ENCODE data around the gene SCN11A. TPM values are rescaled to one million over a fixed set of nuclear protein-coding genes. Genes with fewer than 3 reads are reported as not detected.
"Not testable (repeated sequence)": the region's sequence is repeated elsewhere in the genome, so short reads cannot be mapped to it uniquely, and the experiment has no call there.

SCN11A gene
- total and polyA plus RNA-seq, 4 donors = 0.81 to 44.3 (median 0.95) TPM

DNA sequence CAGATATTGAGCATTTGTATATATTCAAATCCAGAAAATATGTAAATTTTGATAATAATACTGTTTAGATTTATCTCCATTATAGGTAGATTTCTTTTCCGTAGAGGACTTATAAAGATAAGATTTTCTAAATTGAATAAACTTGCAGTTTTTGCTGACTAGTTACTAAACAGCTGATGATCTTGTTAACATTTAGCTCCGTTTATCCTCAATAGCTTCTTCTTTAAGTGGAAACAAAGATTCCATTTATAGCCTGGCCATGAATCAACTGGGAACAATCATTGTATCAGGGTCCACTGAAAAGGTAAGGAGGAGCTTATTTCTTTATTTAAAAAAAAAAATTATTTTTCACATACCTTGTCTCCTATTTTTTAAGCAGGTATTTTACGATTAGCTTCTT lies 16.8 kb upstream of the SCN11A start:
- DNase-seq (ENCODE audit: low read depth in 4 of 6, low spot score in 6 of 6) = no peak
- WGBS (ENCODE audit: insufficient coverage) = no CpG with 5 or more reads among the region's 3 CpGs
- Histone ChIP-seq H3K27ac (ENCODE audit: low read depth, low read length) (no peak overlapping the region), H3K4me1 (ENCODE audit: control insufficient read depth, insufficient read depth, low read length) (no peaks in the 10 kb centered on the region), H3K9me3 (ENCODE audit: control insufficient read depth, insufficient read depth, low read length) (no peaks in the 10 kb centered on the region), H3K4me3 (ENCODE audit: low read depth, low read length) (no peak overlapping the region), H3K36me3 (ENCODE audit: control insufficient read depth, insufficient read depth, low read length) (peaks cover 13% of the 10 kb centered on the region), H3K27me3 (ENCODE audit: control insufficient read depth, insufficient read depth, low read length) (no peaks in the 10 kb centered on the region)

DNA sequence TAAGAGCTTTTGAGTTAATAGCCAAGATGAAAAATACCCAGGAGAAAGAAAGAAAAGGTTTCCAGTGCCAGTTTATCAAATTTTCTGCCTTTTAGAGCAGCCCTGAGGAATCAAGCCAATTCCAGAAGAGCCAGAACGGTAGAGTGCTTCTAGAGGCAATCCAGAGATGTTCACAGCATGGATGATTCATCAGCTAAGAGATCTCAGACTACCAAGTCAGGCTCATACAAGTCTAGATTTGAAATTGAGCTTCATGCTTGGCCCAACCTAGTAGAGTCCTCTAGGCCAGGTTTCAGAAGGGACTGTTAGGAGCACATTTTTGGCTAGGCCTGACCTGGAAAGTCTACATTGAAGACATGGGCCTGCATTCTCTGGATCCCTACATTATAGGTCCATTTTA lies 15.5 kb upstream of the SCN11A start:
- Histone ChIP-seq H3K27me3 (ENCODE audit: control insufficient read depth, insufficient read depth, low read length) (no peaks in the 10 kb centered on the region), H3K36me3 (ENCODE audit: control insufficient read depth, insufficient read depth, low read length) (peaks cover 13% of the 10 kb centered on the region), H3K9me3 (ENCODE audit: control insufficient read depth, insufficient read depth, low read length) (no peaks in the 10 kb centered on the region), H3K27ac (ENCODE audit: low read depth, low read length) (no peak overlapping the region), H3K4me1 (ENCODE audit: control insufficient read depth, insufficient read depth, low read length) (no peaks in the 10 kb centered on the region), H3K4me3 (ENCODE audit: low read depth, low read length) (no peak overlapping the region)
- no peak for DNase-seq (ENCODE audit: low read depth in 4 of 6, low spot score in 6 of 6)
- 83% methylated on average over 1 of the region's 1 CpG for WGBS (ENCODE audit: insufficient coverage)

DNA sequence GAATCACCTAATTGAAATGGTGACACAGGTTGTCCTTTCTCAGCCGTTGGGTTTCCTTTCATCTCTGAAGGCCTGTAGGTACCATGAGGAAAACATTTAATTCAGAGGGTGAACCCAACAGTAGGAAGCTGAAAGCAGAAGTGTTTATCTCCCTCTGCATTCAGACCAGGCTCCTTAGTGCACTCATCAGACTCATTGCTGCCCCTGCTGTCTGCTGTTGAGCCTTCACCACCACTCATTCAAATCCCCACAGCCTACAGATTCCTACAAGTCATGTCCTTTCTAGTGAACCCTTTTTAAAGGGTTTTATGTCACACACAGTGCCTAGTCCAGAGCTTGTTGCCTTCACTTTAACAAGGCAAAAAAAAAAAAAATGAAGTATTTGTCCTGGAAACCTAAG lies 13.5 kb upstream of the SCN11A start:
- Histone ChIP-seq H3K27me3 (ENCODE audit: control insufficient read depth, insufficient read depth, low read length) (no peaks in the 10 kb centered on the region), H3K27ac (ENCODE audit: low read depth, low read length) (no peak overlapping the region), H3K9me3 (ENCODE audit: control insufficient read depth, insufficient read depth, low read length) (no peaks in the 10 kb centered on the region), H3K4me1 (ENCODE audit: control insufficient read depth, insufficient read depth, low read length) (no peaks in the 10 kb centered on the region), H3K36me3 (ENCODE audit: control insufficient read depth, insufficient read depth, low read length) (peaks cover 10% of the 10 kb centered on the region), H3K4me3 (ENCODE audit: low read depth, low read length) (no peak overlapping the region)
- peak in 2 of 6 donors; percentile 28 for DNase-seq (ENCODE audit: low read depth in 4 of 6, low spot score in 6 of 6)
- WGBS (ENCODE audit: insufficient coverage) = 14% methylated on average over 1 of the region's 1 CpG

DNA sequence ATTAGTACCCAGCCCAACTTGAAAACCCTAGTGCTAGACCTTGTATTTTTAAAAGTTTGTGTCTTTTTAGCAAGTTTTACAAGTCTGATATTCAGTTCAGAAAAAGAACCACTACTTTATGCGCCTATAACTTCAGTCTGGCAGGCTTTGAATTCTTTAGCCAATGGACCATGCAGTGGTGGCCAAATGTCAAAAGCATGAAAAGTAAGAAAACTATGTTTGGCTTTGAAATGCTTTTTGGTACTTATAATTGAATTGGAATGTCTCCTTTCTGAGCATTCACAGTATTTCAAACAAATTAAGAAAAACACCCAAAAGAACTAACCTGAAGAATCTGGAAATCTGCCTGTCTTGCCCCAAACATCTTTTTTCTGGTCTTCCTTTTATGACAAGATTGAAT lies 12.9 kb upstream of the SCN11A start:
- DNase-seq (ENCODE audit: low read depth in 4 of 6, low spot score in 6 of 6) = no peak
- no peaks in the 10 kb centered on the region for H3K9me3 ChIP-seq (ENCODE audit: control insufficient read depth, insufficient read depth, low read length)
- peaks cover 10% of the 10 kb centered on the region for H3K36me3 ChIP-seq (ENCODE audit: control insufficient read depth, insufficient read depth, low read length)
- H3K27ac ChIP-seq (ENCODE audit: low read depth, low read length) = no peak overlapping the region
- H3K27me3 ChIP-seq (ENCODE audit: control insufficient read depth, insufficient read depth, low read length) = no peaks in the 10 kb centered on the region
- H3K4me1 ChIP-seq (ENCODE audit: control insufficient read depth, insufficient read depth, low read length) = no peaks in the 10 kb centered on the region
- no peak overlapping the region for H3K4me3 ChIP-seq (ENCODE audit: low read depth, low read length)
- WGBS (ENCODE audit: insufficient coverage) = no CpG with 5 or more reads among the region's 1 CpG

DNA sequence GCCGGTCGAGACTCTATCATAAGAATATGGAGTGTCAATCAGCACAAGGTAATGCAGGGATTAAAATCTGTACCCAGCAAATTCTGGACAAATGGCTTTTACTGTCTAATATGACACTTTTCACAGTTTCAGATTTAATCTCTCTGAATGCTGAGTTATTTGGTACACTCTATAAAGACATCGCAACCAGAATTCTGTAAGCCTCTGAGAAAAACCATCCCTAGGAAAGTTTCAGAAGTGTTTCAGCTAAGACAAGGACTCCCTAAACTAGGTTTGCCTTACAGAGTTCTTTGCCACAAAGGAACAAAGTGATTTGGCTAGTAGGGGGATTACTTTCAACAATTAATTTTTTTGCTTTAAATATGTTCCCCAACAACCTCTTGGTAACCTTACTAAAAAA lies 11.4 kb upstream of the SCN11A start:
- H3K27me3 ChIP-seq (ENCODE audit: control insufficient read depth, insufficient read depth, low read length) = no peaks in the 10 kb centered on the region
- H3K27ac ChIP-seq (ENCODE audit: low read depth, low read length) = no peak overlapping the region
- WGBS (ENCODE audit: insufficient coverage) = 100% methylated on average over 3 of the region's 3 CpGs
- no peaks in the 10 kb centered on the region for H3K4me1 ChIP-seq (ENCODE audit: control insufficient read depth, insufficient read depth, low read length)
- peaks cover 6% of the 10 kb centered on the region for H3K36me3 ChIP-seq (ENCODE audit: control insufficient read depth, insufficient read depth, low read length)
- no peak for DNase-seq (ENCODE audit: low read depth in 4 of 6, low spot score in 6 of 6)
- H3K9me3 ChIP-seq (ENCODE audit: control insufficient read depth, insufficient read depth, low read length) = no peaks in the 10 kb centered on the region
- H3K4me3 ChIP-seq (ENCODE audit: low read depth, low read length) = no peak overlapping the region

DNA sequence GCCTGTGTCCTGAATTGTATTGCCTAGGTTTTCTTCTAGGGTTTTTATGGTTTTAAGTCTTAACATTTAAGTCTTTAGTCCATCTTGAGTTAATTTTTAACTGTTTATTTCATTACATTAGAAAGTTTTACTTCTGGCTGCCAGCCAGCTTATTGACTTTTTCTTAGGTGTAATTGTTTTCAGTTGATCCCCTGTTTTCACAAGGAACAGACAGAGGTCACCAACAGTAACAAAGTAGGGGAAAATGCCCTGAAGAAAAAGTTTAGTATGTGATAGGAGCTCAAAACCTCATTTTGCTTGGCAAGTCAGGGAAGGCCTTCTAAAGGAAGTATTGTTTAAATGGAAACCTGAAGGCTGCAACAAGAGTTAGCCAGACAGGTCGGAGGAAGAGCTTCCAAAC lies 10.4 kb upstream of the SCN11A start:
- no peak for DNase-seq (ENCODE audit: low read depth in 4 of 6, low spot score in 6 of 6)
- Histone ChIP-seq H3K27ac (ENCODE audit: low read depth, low read length) (no peak overlapping the region), H3K4me1 (ENCODE audit: control insufficient read depth, insufficient read depth, low read length) (no peaks in the 10 kb centered on the region), H3K36me3 (ENCODE audit: control insufficient read depth, insufficient read depth, low read length) (peaks cover 3% of the 10 kb centered on the region), H3K27me3 (ENCODE audit: control insufficient read depth, insufficient read depth, low read length) (no peaks in the 10 kb centered on the region), H3K9me3 (ENCODE audit: control insufficient read depth, insufficient read depth, low read length) (no peaks in the 10 kb centered on the region), H3K4me3 (ENCODE audit: low read depth, low read length) (no peak overlapping the region)
- 43% methylated on average over 1 of the region's 1 CpG for WGBS (ENCODE audit: insufficient coverage)

DNA sequence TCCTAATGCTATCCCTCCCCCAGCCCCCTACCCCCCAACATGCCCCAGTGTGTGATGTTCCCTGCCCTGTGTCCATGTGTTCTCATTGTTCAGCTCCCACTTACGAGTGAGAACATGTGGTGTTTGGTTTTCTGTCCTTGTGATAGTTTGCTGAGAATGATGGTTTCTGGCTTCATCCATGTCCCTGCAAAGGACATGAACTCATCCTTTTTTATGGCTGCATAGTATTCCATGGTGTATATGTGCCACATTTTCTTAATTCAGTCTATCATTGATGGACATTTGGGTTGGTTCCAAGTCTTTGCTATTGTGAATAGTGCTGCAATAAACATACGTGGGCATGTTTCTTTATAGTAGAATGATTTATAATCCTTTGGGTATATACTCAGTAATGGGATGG lies 9.5 kb upstream of the SCN11A start:
- H3K27ac ChIP-seq (ENCODE audit: low read depth, low read length); H3K4me1 ChIP-seq (ENCODE audit: control insufficient read depth, insufficient read depth, low read length); DNase-seq (ENCODE audit: low read depth in 4 of 6, low spot score in 6 of 6); H3K36me3 ChIP-seq (ENCODE audit: control insufficient read depth, insufficient read depth, low read length); H3K4me3 ChIP-seq (ENCODE audit: low read depth, low read length); H3K27me3 ChIP-seq (ENCODE audit: control insufficient read depth, insufficient read depth, low read length); H3K9me3 ChIP-seq (ENCODE audit: control insufficient read depth, insufficient read depth, low read length): not testable (repeated sequence)
- no CpG with 5 or more reads among the region's 2 CpGs for WGBS (ENCODE audit: insufficient coverage)

DNA sequence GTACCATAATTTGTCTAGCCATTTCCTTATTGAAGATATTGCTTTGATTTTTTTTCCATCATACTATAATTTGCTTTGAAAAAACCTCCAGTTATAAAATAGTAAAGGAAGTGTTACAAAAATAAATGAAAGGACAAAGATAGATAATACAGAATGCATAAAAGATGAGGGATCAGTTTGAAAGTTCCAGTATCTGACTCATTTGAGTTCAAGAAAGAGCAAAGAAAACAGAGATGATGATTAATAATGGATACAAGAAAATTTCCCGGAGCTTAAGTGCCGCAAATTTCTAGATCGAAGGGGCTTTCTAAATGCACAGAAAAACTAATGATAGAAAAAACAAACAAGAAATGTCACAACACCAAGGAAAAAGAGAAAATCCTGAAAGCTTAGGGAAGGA lies 4.4 kb upstream of the SCN11A start:
- H3K27ac ChIP-seq (ENCODE audit: low read depth, low read length) = no peak overlapping the region

DNA sequence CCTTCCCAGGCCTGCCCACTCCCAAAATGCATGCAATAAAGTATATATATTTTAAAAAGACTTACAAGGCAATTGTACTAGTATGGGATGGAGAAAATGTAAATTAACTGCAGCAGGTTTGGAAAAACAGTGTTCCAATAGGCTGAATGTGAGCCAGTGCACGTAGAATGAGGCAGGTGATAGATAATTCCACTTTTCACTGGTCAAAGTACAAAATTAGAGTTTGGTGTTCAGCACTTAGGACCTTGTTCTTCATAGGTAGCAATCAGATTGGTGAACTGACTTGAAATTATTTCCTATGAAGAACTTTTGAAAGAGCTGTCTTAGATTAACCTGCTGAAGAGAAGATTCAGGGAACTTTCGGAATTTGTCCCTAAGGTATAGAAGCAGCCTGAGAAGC lies 2.0 kb upstream of the SCN11A start:
- H3K27ac ChIP-seq (ENCODE audit: low read depth, low read length) = no peak overlapping the region
- no peaks in the 10 kb centered on the region for H3K27me3 ChIP-seq (ENCODE audit: control insufficient read depth, insufficient read depth, low read length)
- no peak for DNase-seq (ENCODE audit: low read depth in 4 of 6, low spot score in 6 of 6)
- no peaks in the 10 kb centered on the region for H3K36me3 ChIP-seq (ENCODE audit: control insufficient read depth, insufficient read depth, low read length)
- H3K4me3 ChIP-seq (ENCODE audit: low read depth, low read length) = no peak overlapping the region
- H3K9me3 ChIP-seq (ENCODE audit: control insufficient read depth, insufficient read depth, low read length) = no peaks in the 10 kb centered on the region
- peaks cover 6% of the 10 kb centered on the region for H3K4me1 ChIP-seq (ENCODE audit: control insufficient read depth, insufficient read depth, low read length)
- WGBS (ENCODE audit: insufficient coverage) = 100% methylated on average over 1 of the region's 2 CpGs

More for the DNA sequence above, 4.4 kb upstream of the SCN11A start:
- H3K27me3 ChIP-seq (ENCODE audit: control insufficient read depth, insufficient read depth, low read length) = no peaks in the 10 kb centered on the region
- H3K4me1 ChIP-seq (ENCODE audit: control insufficient read depth, insufficient read depth, low read length) = peaks cover 4% of the 10 kb centered on the region
- H3K4me3 ChIP-seq (ENCODE audit: low read depth, low read length) = no peak overlapping the region
- WGBS (ENCODE audit: insufficient coverage) = no CpG with 5 or more reads among the region's 3 CpGs
- no peaks in the 10 kb centered on the region for H3K36me3 ChIP-seq (ENCODE audit: control insufficient read depth, insufficient read depth, low read length)
- DNase-seq (ENCODE audit: low read depth in 4 of 6, low spot score in 6 of 6) = no peak
- H3K9me3 ChIP-seq (ENCODE audit: control insufficient read depth, insufficient read depth, low read length) = no peaks in the 10 kb centered on the region

DNA sequence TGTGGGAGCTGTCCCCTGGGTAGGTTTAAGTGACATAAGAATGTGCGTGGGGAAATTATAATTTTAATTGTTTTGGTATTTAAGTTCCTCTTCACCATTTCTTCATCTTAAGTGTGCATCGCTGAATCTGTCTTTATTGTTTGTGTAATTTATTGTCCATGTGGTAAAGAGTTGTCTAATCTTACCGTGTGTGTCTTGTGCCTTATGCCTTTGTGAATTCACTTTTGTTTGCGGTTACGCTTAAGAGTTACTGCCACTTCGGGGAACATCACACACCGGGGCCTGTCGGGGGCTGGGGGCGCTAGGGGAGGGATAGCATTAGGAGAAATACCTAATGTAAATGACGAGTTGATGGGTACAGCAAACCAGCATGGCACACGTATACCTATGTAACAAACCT lies 839 bp upstream of the SCN11A start:
- peaks cover 6% of the 10 kb centered on the region for H3K4me1 ChIP-seq (ENCODE audit: control insufficient read depth, insufficient read depth, low read length)
- no peak for DNase-seq (ENCODE audit: low read depth in 4 of 6, low spot score in 6 of 6)
- H3K27ac ChIP-seq (ENCODE audit: low read depth, low read length) = no peak overlapping the region
- no peaks in the 10 kb centered on the region for H3K36me3 ChIP-seq (ENCODE audit: control insufficient read depth, insufficient read depth, low read length)
- H3K27me3 ChIP-seq (ENCODE audit: control insufficient read depth, insufficient read depth, low read length) = no peaks in the 10 kb centered on the region
- 0% methylated on average over 3 of the region's 11 CpGs for WGBS (ENCODE audit: insufficient coverage)
- H3K4me3 ChIP-seq (ENCODE audit: low read depth, low read length) = peak overlapping the region; percentile 59
- H3K9me3 ChIP-seq (ENCODE audit: control insufficient read depth, insufficient read depth, low read length) = no peaks in the 10 kb centered on the region
